Measurements from ENCODE around the gene FOXD4L4. TPM values are rescaled to one million over a fixed set of nuclear protein-coding genes. Genes with fewer than 3 reads are reported as not detected.
"Not testable (repeated sequence)": the region's sequence is repeated elsewhere in the genome, so short reads cannot be mapped to it uniquely, and the experiment has no call there.

FOXD4L4 gene
- polyA plus RNA-seq (2011; rRNA removed) (not detected in 2 replicates), polyA minus RNA-seq (2011; rRNA and poly(A)+ RNA removed) (0.10 and 0.24 TPM in 2 replicates)

GRCh38 chr9:65737096-65737564 is at the start of gene FOXD4L4:
TSS of gene FOXD4L4 (plus strand) at chr9:65737146. CDS start at chr9:65737146, 0 bp downstream.
- H3K27me3 ChIP-seq (ENCODE audit: control insufficient read depth, insufficient read depth, low read length); H3K4me3 ChIP-seq (ENCODE audit: low read depth, low read length); CTCF ChIA-PET; H3K36me3 ChIP-seq (ENCODE audit: control insufficient read depth, insufficient read depth, low read length); POLR2A ChIA-PET; DNase-seq (ENCODE audit: low read depth): not testable (repeated sequence)

- H3K27me3 ChIP-seq (ENCODE audit: control insufficient read depth, insufficient read depth, low read length); CTCF ChIA-PET; H3K4me3 ChIP-seq (ENCODE audit: low read depth, low read length); H3K36me3 ChIP-seq (ENCODE audit: control insufficient read depth, insufficient read depth, low read length); POLR2A ChIA-PET; DNase-seq (ENCODE audit: low read depth): not testable (repeated sequence)
These were observed 33.4 kb upstream of the FOXD4L4 start for GRCh38 chr9:65703550-65703949.

- H3K27me3 ChIP-seq (ENCODE audit: control insufficient read depth, insufficient read depth, low read length); H3K36me3 ChIP-seq (ENCODE audit: control insufficient read depth, insufficient read depth, low read length); DNase-seq (ENCODE audit: low read depth); CTCF ChIA-PET; POLR2A ChIA-PET; H3K4me3 ChIP-seq (ENCODE audit: low read depth, low read length): not testable (repeated sequence)
These were observed 22.5 kb upstream of the FOXD4L4 start for GRCh38 chr9:65714445-65714844.

GRCh38 chr9:65738133-65738532 is 1.2 kb downstream of the FOXD4L4 start:
- DNase-seq (ENCODE audit: low read depth); H3K4me3 ChIP-seq (ENCODE audit: low read depth, low read length); POLR2A ChIA-PET; H3K27me3 ChIP-seq (ENCODE audit: control insufficient read depth, insufficient read depth, low read length); CTCF ChIA-PET; H3K36me3 ChIP-seq (ENCODE audit: control insufficient read depth, insufficient read depth, low read length): not testable (repeated sequence)

Other genes starting within 250 kb of the FOXD4L4 start
- gene ZNG1E, start 61.2 kb upstream of the FOXD4L4 start, polyA plus RNA-seq (2011; rRNA removed): 14.2 and 33.3 TPM in 2 replicates

All from BJ (cell line).